IPS-15b (cell line): ENCODE data around the gene BTBD18.
"Not testable (repeated sequence)": the region's sequence is repeated elsewhere in the genome, so short reads cannot be mapped to it uniquely, and the experiment has no call there.

Experiments used
- H3K27me3 ChIP-seq: one replicate; pipeline ENCODE4 v1.6.1; 2013; ENCODE audit warnings: low read length; ENCODE audit not compliant: control insufficient read depth, insufficient read depth
- H3K36me3 ChIP-seq: one replicate; pipeline ENCODE4 v1.6.1; 2013; ENCODE audit warnings: low read length; ENCODE audit not compliant: control insufficient read depth, insufficient read depth
- H3K4me1 ChIP-seq: one replicate; pipeline ENCODE4 v1.6.1; 2013; ENCODE audit warnings: mild to moderate bottlenecking, low read length; ENCODE audit not compliant: control insufficient read depth, insufficient read depth
- H3K4me3 ChIP-seq: one replicate; pipeline ENCODE4 v1.5.1; 2013; ENCODE audit warnings: low read depth, low read length
- H3K9ac ChIP-seq: one replicate; pipeline ENCODE4 v1.6.1; 2013; ENCODE audit warnings: low read depth, mild to moderate bottlenecking, low read length
- H3K9me3 ChIP-seq: one replicate; pipeline ENCODE4 v1.6.1; 2013; ENCODE audit warnings: mild to moderate bottlenecking, low read length; ENCODE audit not compliant: control insufficient read depth, insufficient read depth

Gene BTBD18

GRCh38 chr11:57712256-57713150 is 39.1 kb downstream of the BTBD18 start, which contains the start of gene TMX2:
TMX2 (plus strand) TSS chr11:57712593; CDS start chr11:57712619, 26 bp downstream.
- H3K9me3 ChIP-seq: no peaks in the 10 kb centered on the region
- peak within 1 kb of the TSS; percentile 89 for H3K4me3 ChIP-seq
- H3K27me3 ChIP-seq: no peaks in the 10 kb centered on the region
- peak within 1 kb of the TSS; percentile 96 for H3K9ac ChIP-seq
- H3K36me3 ChIP-seq: no peaks in the 10 kb centered on the region
- H3K4me1 ChIP-seq: peaks cover 2% of the 10 kb centered on the region

DNA sequence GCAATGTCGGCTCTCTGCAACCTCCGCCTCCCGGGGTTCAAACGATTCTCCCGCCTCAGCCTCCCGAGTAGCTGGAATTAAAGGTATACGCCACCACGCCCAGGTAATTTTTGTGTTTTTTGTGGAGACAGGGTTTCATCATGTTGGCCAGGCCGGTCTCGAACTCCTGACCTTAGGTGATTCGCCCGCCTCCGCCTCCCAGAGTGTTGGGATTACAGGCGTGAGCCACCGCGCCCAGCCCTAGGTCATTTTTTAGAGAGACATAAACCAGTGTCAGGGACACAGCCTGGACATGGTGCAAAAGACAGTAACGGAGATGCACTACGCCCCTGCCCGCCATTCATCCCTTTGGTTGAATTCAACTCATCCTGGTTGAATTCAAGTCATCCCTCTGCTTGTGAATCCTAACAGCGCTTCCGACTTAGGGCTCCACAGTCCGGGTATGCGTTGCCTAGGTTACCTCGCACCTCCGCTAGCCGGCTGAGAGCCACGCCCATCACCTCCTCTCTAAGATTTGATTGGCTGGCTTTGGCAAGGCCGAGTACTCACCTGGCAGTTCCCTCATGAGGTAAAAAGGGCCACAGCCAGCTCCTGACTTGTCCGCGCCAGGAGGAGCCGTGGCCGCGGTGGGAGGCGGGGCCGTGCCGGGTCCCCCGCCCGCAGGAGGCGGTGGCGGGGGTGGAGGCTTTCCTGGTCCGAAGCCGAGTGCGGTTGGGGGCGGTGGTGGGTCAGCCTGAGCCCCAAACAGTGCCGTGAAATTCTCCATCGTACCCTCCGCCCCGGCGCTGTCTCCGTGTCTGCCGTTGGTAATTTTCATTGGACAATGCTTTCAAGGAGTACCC is 40.0 kb downstream of the BTBD18 start, which contains the start of gene MED19:
TSS of gene MED19 (minus strand) at position 802 of the 842 bp plus-strand sequence. CDS start at position 766, 36 bp downstream.
- Histone ChIP-seq H3K27me3 (no peaks in the 10 kb centered on the region), H3K9me3 (no peaks in the 10 kb centered on the region), H3K36me3 (no peaks in the 10 kb centered on the region), H3K4me1 (peaks cover 2% of the 10 kb centered on the region), H3K4me3 (peak within 1 kb of the TSS; percentile 89), H3K9ac (peak within 1 kb of the TSS; percentile 96)

GRCh38 chr11:57709802-57710367 is 41.7 kb downstream of the BTBD18 start:
- Histone ChIP-seq H3K36me3 (no peaks in the 10 kb centered on the region), H3K4me1 (peaks cover 2% of the 10 kb centered on the region), H3K4me3 (no peak overlapping the region), H3K9ac (no peak overlapping the region), H3K9me3 (no peaks in the 10 kb centered on the region), H3K27me3 (no peaks in the 10 kb centered on the region)

- not testable (repeated sequence) for H3K9ac ChIP-seq, H3K9me3 ChIP-seq, H3K4me1 ChIP-seq, H3K27me3 ChIP-seq, H3K4me3 ChIP-seq
- peaks cover 11% of the 10 kb centered on the region for H3K36me3 ChIP-seq
Measured at GRCh38 chr11:57705432-57705831, 46.2 kb downstream of the BTBD18 start.

GRCh38 chr11:57704932-57705331 is 46.7 kb downstream of the BTBD18 start:
- no peaks in the 10 kb centered on the region for H3K4me1 ChIP-seq
- no peak overlapping the region for H3K9ac ChIP-seq
- no peaks in the 10 kb centered on the region for H3K9me3 ChIP-seq
- peaks cover 13% of the 10 kb centered on the region for H3K36me3 ChIP-seq
- H3K4me3 ChIP-seq: no peak overlapping the region
- no peaks in the 10 kb centered on the region for H3K27me3 ChIP-seq

GRCh38 chr11:57703341-57703740 is 48.3 kb downstream of the BTBD18 start:
- H3K27me3 ChIP-seq: no peaks in the 10 kb centered on the region
- H3K9me3 ChIP-seq: no peaks in the 10 kb centered on the region
- no peak overlapping the region for H3K4me3 ChIP-seq
- no peaks in the 10 kb centered on the region for H3K4me1 ChIP-seq
- peaks cover 28% of the 10 kb centered on the region for H3K36me3 ChIP-seq
- H3K9ac ChIP-seq: no peak overlapping the region

DNA sequence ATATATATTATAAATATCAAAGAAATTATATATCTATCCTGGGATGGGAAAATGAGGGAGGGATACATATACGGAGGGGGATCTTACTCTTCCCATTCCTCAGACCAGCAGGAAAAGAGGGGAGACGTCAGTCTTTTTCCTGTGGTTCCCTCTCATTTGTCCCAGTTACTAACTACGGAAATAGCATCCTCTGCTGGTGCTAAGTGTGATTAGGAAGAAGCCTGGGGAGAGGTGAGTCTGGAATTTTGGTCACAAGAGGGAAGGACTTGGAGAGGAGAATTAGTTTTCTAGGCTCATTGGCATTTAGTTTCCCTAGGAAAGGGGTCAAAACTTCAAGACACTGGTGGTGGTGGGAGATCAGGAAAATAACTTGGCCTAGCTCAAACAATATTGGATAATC is 51.2 kb downstream of the BTBD18 start:
- H3K4me3 ChIP-seq: no peak overlapping the region
- H3K9ac ChIP-seq: no peak overlapping the region
- peaks cover 47% of the 10 kb centered on the region for H3K36me3 ChIP-seq
- no peaks in the 10 kb centered on the region for H3K9me3 ChIP-seq
- no peaks in the 10 kb centered on the region for H3K4me1 ChIP-seq
- no peaks in the 10 kb centered on the region for H3K27me3 ChIP-seq

GRCh38 chr11:57699813-57700212 is 51.8 kb downstream of the BTBD18 start:
- H3K27me3 ChIP-seq: no peaks in the 10 kb centered on the region
- H3K4me1 ChIP-seq: no peaks in the 10 kb centered on the region
- H3K9me3 ChIP-seq: no peaks in the 10 kb centered on the region
- H3K9ac ChIP-seq: no peak overlapping the region
- H3K36me3 ChIP-seq: peaks cover 47% of the 10 kb centered on the region
- no peak overlapping the region for H3K4me3 ChIP-seq

GRCh38 chr11:57698843-57699365 is 52.7 kb downstream of the BTBD18 start:
- H3K36me3 ChIP-seq: peaks cover 50% of the 10 kb centered on the region
- no peaks in the 10 kb centered on the region for H3K4me1 ChIP-seq
- no peaks in the 10 kb centered on the region for H3K9me3 ChIP-seq
- no peak overlapping the region for H3K9ac ChIP-seq
- H3K4me3 ChIP-seq: no peak overlapping the region
- H3K27me3 ChIP-seq: no peaks in the 10 kb centered on the region
